B cell (primary cell): ENCODE results near the gene ZNF132. TPM values are rescaled to one million over a fixed set of nuclear protein-coding genes. Genes with fewer than 3 reads are reported as not detected.
A peak's percentile ranks its signal among the peaks of the same experiment; 100 is the strongest.
"Not testable (repeated sequence)": the region's sequence is repeated elsewhere in the genome, so short reads cannot be mapped to it uniquely, and the experiment has no call there.

Experiments used
- ATAC-seq: fragments of 200-7000 bp; cut with Tn5 transposase; one replicate; pipeline ENCODE4 v1.10.0; 2021; ENCODE audit warnings: low read depth, mild to moderate bottlenecking, moderate number of reproducible peaks, moderate library complexity
- CTCF ChIA-PET: fragments of 350-600 bp; sonication (Branson Sonifier 250); formaldehyde crosslinking; loops from one replicate; lab custom pipeline; 2021; ENCODE audit warnings: antibody characterized with exemption, inconsistent platforms; lab: Charles Lee
- POLR2A ChIA-PET: fragments of 350-600 bp; sonication (Branson Sonifier 250); formaldehyde crosslinking; loops from one replicate; lab custom pipeline; 2021; ENCODE audit warnings: antibody characterized with exemption; lab: Charles Lee
- DNase-seq: peaks from one replicate; pipeline ENCODE4 v3.0.0; 2013
- H2AFZ ChIP-seq: 2 replicates; pipeline ENCODE4 v1.6.1; 2012; ENCODE audit warnings: mild to moderate bottlenecking, low read depth, low read length; ENCODE audit not compliant: insufficient read depth, poor library complexity, severe bottlenecking
- H3K27ac ChIP-seq, 2 donors: 1 replicate in 1 of 2; 2 replicates in 1 of 2; pipeline ENCODE4 v1.5.1; 2012 to 2013; ENCODE audit warnings: low read length in 2 of 2, mild to moderate bottlenecking in 2 of 2, moderate library complexity in 1 of 2
- H3K27me3 ChIP-seq, 4 experiments: fragments of 200-600 bp in 1 of 4; sonication (generic) in 1 of 4; replicated peaks in 1 of 4; 1 replicate in 2 of 4; 2 replicates in 2 of 4; pipeline versions ENCODE4 v1.6.1 to v1.7.0; 2013 to 2016; ENCODE audit warnings: low read length in 3 of 4, mild to moderate bottlenecking in 2 of 4, mixed read lengths in 1 of 4, moderate library complexity in 1 of 4; ENCODE audit not compliant: insufficient read depth in 4 of 4, control insufficient read depth in 3 of 4; ENCODE audit errors: control extremely low read depth in 1 of 4
- H3K36me3 ChIP-seq, 2 experiments: replicated peaks in 1 of 2; 1 replicate in 1 of 2; 2 replicates in 1 of 2; pipeline versions ENCODE4 v1.6.1 to v1.7.1; 2013; ENCODE audit warnings: low read length in 1 of 2; ENCODE audit not compliant: insufficient read depth in 2 of 2, control insufficient read depth in 1 of 2; ENCODE audit errors: control extremely low read depth in 1 of 2, extremely low read depth in 1 of 2
- H3K4me1 ChIP-seq, 2 donors: fragments of 200-600 bp in 1 of 2; sonication (generic) in 1 of 2; 1 replicate in 1 of 2; 2 replicates in 1 of 2; pipeline versions ENCODE4 v1.5.1 to v1.6.1; 2013 to 2017; ENCODE audit warnings: low read length in 2 of 2; ENCODE audit not compliant: control insufficient read depth in 2 of 2, insufficient read depth in 2 of 2
- H3K4me2 ChIP-seq: replicated peaks from 2 replicates; pipeline ENCODE3; 2012; ENCODE audit warnings: mild to moderate bottlenecking, low read depth, low read length; ENCODE audit not compliant: poor library complexity, severe bottlenecking
- H3K4me3 ChIP-seq, 5 experiments: fragments of 200-600 bp in 1 of 5; sonication (generic) in 1 of 5; 1 replicate in 3 of 5; 2 replicates in 2 of 5; pipeline versions ENCODE4 v1.5.1 to v1.7.0; 2011 to 2016; ENCODE audit warnings: low read length in 4 of 5, mild to moderate bottlenecking in 4 of 5, low read depth in 2 of 5, control low read depth in 1 of 5, moderate library complexity in 1 of 5; ENCODE audit not compliant: insufficient read depth in 1 of 5; ENCODE audit errors: control extremely low read depth in 1 of 5, extremely low read depth in 1 of 5
- H3K79me2 ChIP-seq: fragments of 200-600 bp; sonication (generic); one replicate; pipeline ENCODE4 v1.6.0; 2016; ENCODE audit warnings: low read length; ENCODE audit not compliant: control insufficient read depth, insufficient read depth
- H3K9ac ChIP-seq: fragments of 200-600 bp; sonication (generic); 2 replicates; pipeline ENCODE4 v1.6.1; 2017; ENCODE audit warnings: mild to moderate bottlenecking, low read length, moderate library complexity
- H3K9me3 ChIP-seq, 3 donors: one replicate each; pipeline versions ENCODE4 v1.6.1 to v1.7.1; 2013; ENCODE audit warnings: low read length in 2 of 3; ENCODE audit not compliant: control insufficient read depth in 2 of 3, insufficient read depth in 1 of 3; ENCODE audit errors: control extremely low read depth in 1 of 3
- H4K20me1 ChIP-seq: 2 replicates; pipeline ENCODE4 v1.6.0; 2012; ENCODE audit warnings: mild to moderate bottlenecking, low read length; ENCODE audit not compliant: insufficient read depth, control insufficient read depth, poor library complexity, severe bottlenecking
- H3K27ac Mint-ChIP-seq: one replicate; pipeline ENCODE4 v1.8.0; 2021; ENCODE audit warnings: mixed read lengths
- H3K27me3 Mint-ChIP-seq: one replicate; pipeline ENCODE4 v1.8.0; 2021; ENCODE audit warnings: mixed read lengths
- H3K4me1 Mint-ChIP-seq: one replicate; pipeline ENCODE4 v1.8.0; 2021; ENCODE audit warnings: mixed read lengths
- H3K4me3 Mint-ChIP-seq: one replicate; pipeline ENCODE4 v1.8.0; 2021; ENCODE audit warnings: mixed read lengths
- H3K9me3 Mint-ChIP-seq: one replicate; pipeline ENCODE4 v1.8.0; 2022; ENCODE audit warnings: mixed read lengths; ENCODE audit not compliant: insufficient read depth
- CTCF ChIP-seq: fragments of 200-600 bp; IDR thresholded peaks from one replicate; pipeline ENCODE4 v1.8.0; 2022; ENCODE audit warnings: antibody characterized with exemption, mild to moderate bottlenecking
- EZH2 ChIP-seq: IDR thresholded peaks from 2 replicates; pipeline ENCODE4 v1.6.1; 2012; ENCODE audit warnings: borderline replicate concordance, low read depth, mild to moderate bottlenecking, moderate library complexity, low read length; ENCODE audit not compliant: insufficient read depth, poor library complexity, severe bottlenecking
- WGBS: methylation state at CpG from one replicate; pipeline ENCODE4 v1.1.5; 2013; ENCODE audit warnings: missing lambda C conversion rate; ENCODE audit not compliant: insufficient coverage; 5-methylcytosine and 5-hydroxymethylcytosine counted together
- intact Hi-C: fragments of 100-400 bp; cut with micrococcal nuclease; formaldehyde crosslinking; loops from one replicate; pipeline ENCODE4 v1.10.0; 2022
- polyA minus RNA-seq: library from RNA; depleted of rRNA, polyadenylated mRNA; stranded (reverse); fragments of >200 nt; gene quantifications from 2 replicates; pipeline ENCODE4 v1.2.3, GENCODE V29; 2012
- polyA plus RNA-seq: library from polyadenylated mRNA; depleted of rRNA; stranded (reverse); fragments of >200 nt; gene quantifications from 2 replicates; pipeline ENCODE4 v1.2.3, GENCODE V29; 2012
- total RNA-seq, 2 donors: library from RNA; stranded (reverse); fragments of 120-200 nt in 1 of 2; gene quantifications; 1 replicate in 1 of 2; 2 replicates in 1 of 2; pipeline versions ENCODE4 v1.2.3 to v1.2.4, GENCODE V29; 2013 to 2022

The ZNF132 gene
- total RNA-seq, result 14.7 and 15.2 TPM in 2 replicates
- 10.7 TPM for total RNA-seq (2013)
- 0.72 and 1.6 TPM in 2 replicates for polyA plus RNA-seq
- 5.2 and 5.8 TPM in 2 replicates for polyA minus RNA-seq

GRCh38 chr19:58439576-58440554 lies at the start of gene ZNF132:
TSS of gene ZNF132 (minus strand) at chr19:58440153. CDS start at chr19:58439821, 332 bp downstream.
- H3K9me3 ChIP-seq, result peaks cover 0 to 74% (median 32%) of the 10 kb centered on the region in 3 donors
- H2AFZ ChIP-seq, result peak within 1 kb of the TSS; percentile 94
- H3K27me3 ChIP-seq, result no peaks in the 10 kb centered on the region
- peak within 1 kb of the TSS; percentile 78 to 97 for H3K27ac ChIP-seq
- no peaks in the 10 kb centered on the region for H4K20me1 ChIP-seq
- peaks cover 14 to 21% of the 10 kb centered on the region in 2 donors for H3K4me1 ChIP-seq
- H3K27ac Mint-ChIP-seq, result peak within 1 kb of the TSS; percentile 98
- H3K9ac ChIP-seq, result peak within 1 kb of the TSS; percentile 95
- ChIA-PET POLR2A (interaction anchor here (0.6 to 1.4 kb wide), 9 partner anchors 12 to 257 kb away, joined by 4 to 11 read pairs (median 5); partner anchors contain the start of genes ZBTB45, ZNF274, ZNF324B and ZNF446), CTCF (interaction anchor here (1.1 kb wide), 1 partner anchor 113 kb away, joined by 3 read pairs; the partner anchor contains the start of gene ZSCAN22)
- H3K79me2 ChIP-seq, result peaks cover 15% of the 10 kb centered on the region
- peaks cover 9% of the 10 kb centered on the region for H3K27me3 Mint-ChIP-seq
- H3K36me3 ChIP-seq, result peaks cover 2 to 21% of the 10 kb centered on the region in 2 experiments
- H3K9me3 Mint-ChIP-seq, result peaks cover 17% of the 10 kb centered on the region
- intact Hi-C loops, result loop anchor here (1.0 to 2.0 kb wide), 13 partner anchors 11 to 257 kb away; partner anchors contain the start of genes ERVK3-1, MZF1, RPS5 and ZBTB45
- TF ChIP-seq CTCF, result no peak
- TF ChIP-seq EZH2, result no peak
- peak; percentile 99 for DNase-seq
- peak; percentile 98 for ATAC-seq
- H3K4me1 Mint-ChIP-seq, result peaks cover 23% of the 10 kb centered on the region
- H3K4me3 Mint-ChIP-seq, result peak within 1 kb of the TSS; percentile 99
- 8% methylated on average over 59 of the region's 59 CpGs for WGBS
- H3K4me2 ChIP-seq, result peak within 1 kb of the TSS; percentile 98
- H3K4me3 ChIP-seq, result peak within 1 kb of the TSS; percentile 60 to 97 (median 74)

- CTCF ChIA-PET, H3K27me3 Mint-ChIP-seq, H3K79me2 ChIP-seq, H3K4me2 ChIP-seq, H3K9ac ChIP-seq, H3K4me3 Mint-ChIP-seq, POLR2A ChIA-PET, H3K36me3 ChIP-seq, H3K27me3 ChIP-seq, DNase-seq, H3K9me3 ChIP-seq, intact Hi-C loops, H3K4me3 ChIP-seq, H3K27ac ChIP-seq, H3K4me1 Mint-ChIP-seq, ATAC-seq, H3K4me1 ChIP-seq, H2AFZ ChIP-seq, H3K27ac Mint-ChIP-seq, H4K20me1 ChIP-seq, H3K9me3 Mint-ChIP-seq: not testable (repeated sequence)
- no CpG with 5 or more reads among the region's 5 CpGs for WGBS
Observed at GRCh38 chr19:58484349-58484748, 44.4 kb upstream of the ZNF132 start.
